ENCODE results near the gene SARDH.

GRCh38 chr9:133683586-133684120, 54.5 kb downstream of the SARDH start:
- no peak for TF ChIP-seq EZH2 (IDR thresholded peaks at IDR 0.05; ENCODE audit: low read depth)
- TF ChIP-seq CTCF (conservative IDR thresholded peaks at IDR 0.05): no peak

All from PC-9 (cell line).